ENCODE results near the gene GALNT2.

Gene GALNT2

DNA sequence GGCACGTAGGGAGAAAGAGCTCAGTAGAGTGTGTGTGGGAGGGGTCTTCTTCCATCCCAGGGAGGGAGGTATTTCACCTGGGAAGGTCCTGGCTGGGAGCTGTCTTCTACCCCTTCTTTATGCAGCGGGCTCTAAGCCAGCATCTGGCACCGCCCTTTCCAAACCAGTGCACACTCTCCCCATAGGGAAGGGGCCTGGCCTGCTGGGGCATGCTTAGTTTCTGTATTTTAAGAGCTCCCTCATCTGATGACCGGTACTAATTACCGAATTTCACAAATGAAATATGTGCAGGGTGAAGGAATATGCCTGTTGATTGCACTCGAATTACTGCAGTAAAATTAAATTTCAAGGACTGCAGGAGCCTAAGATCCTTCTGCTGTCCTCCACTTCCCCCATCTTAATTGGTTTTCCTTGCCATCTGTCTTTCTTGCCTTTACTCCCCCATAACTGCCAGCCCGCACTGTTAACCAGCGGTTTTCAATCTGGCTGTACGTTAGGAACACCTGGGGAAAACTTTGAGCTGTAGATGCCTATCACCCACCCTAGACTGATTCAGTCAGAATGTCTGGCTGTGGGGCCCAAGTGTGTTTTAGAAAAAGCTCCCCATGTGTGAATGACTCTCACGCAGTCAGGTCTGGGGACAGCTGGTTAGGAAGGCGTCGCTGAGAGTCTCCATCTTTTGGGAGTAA is 20.1 kb downstream of the GALNT2 start:
- in situ Hi-C loops (cut with HindIII; ENCODE audit: low sequenced_read_pairs) = no loop called here

DNA sequence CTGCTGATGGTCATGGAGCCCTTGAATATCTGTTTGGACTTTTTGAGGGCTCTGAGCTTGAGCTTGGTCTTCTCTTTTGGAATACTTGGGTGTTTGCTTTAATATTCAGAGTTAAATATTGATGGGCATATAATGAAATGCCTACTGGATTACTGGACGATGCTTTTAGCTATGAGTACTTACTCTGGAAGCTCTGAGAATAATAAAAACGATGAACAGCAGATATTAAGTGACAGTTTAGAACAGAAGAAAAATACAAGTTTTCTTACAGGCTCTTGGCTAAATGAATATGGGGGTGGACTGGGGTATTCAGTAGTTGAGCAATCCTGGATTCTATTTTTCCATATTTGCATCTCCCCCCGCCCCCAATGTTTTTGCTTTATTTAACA is 20.7 kb downstream of the GALNT2 start:
- in situ Hi-C loops (cut with HindIII; ENCODE audit: low sequenced_read_pairs) = no loop called here

DNA sequence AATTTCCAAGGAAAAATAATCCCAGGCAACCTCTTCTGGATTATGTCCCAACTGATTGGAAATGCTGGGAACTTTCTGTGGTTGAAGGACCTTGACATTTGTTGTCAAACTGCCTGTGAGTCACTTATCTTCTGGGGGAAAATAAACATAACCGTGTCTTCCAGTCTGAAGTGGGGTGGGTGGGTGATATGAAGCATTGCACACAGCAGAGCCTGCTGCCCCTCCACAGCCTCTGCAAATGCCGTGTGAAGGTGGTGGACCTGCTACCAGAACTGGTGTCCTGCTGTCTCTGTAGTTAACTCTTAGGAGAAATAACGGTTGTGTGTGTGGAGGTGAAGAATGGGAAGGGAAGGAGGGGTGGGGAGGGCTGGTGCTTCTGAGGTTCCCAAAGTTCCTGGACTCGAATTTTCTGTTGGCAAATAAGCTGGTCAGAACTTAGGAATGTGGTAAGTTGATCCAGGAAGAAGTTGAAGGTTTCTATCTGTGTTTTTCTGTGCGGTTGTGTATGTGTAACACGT is 23.2 kb downstream of the GALNT2 start:
- in situ Hi-C loops (cut with HindIII; ENCODE audit: low sequenced_read_pairs) = no loop called here

DNA sequence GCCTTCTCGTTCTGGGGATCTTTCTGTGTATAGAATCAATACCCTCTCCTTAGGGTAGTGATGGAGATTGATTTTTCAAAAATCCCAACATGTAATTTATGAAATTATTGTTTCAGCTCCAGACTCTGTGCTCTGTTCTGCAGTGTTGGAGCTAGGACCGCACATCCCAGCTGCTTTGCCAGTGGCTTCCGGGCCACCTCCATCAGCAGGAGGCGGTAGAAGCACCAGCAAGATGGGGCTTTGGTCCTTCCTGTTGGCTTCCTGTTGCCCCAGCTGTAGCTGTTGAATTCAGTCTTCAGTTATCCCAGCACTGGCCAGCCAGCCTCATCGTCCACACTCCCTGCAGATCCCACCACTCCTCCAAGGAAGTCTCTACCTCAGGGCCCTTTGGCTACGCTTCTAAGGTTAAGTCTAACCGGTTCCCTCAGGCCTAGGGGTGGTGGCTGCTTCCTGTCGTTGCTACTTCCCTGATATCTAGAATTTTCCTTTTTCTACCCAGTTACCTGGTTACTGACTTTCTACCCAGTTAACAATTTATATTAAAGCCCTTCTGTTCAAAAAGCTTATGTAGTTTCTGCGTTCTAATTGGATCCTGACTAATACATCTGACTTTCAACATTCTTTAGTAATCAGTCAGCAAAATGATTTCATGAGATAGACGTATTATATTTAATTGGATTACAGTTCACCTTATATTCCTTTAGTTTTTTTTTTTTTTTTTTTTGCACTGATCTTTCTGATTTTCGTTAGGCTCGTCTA is 24.6 kb downstream of the GALNT2 start:
- in situ Hi-C loops (cut with HindIII; ENCODE audit: low sequenced_read_pairs) = no loop called here

DNA sequence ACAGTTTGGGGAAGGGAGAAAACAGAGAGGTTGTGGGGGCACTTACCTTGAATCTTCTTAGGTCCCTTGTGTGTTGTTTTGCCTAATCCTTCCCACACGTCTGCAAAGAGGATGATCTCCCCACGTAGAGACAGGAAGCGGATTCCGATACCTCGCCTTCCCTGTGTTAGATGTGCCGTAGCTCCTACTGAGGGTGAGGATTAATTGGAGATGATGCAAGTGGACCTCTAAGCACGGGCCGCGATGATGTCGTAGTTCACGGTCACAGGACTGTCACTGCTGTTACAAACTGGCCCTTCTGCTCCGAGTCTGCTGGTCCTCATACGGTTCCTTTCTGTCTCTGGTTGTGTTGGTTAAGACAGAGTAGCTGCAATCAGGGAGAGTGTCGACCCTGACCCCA is 27.7 kb downstream of the GALNT2 start:
- in situ Hi-C loops (cut with HindIII; ENCODE audit: low sequenced_read_pairs) = no loop called here

DNA sequence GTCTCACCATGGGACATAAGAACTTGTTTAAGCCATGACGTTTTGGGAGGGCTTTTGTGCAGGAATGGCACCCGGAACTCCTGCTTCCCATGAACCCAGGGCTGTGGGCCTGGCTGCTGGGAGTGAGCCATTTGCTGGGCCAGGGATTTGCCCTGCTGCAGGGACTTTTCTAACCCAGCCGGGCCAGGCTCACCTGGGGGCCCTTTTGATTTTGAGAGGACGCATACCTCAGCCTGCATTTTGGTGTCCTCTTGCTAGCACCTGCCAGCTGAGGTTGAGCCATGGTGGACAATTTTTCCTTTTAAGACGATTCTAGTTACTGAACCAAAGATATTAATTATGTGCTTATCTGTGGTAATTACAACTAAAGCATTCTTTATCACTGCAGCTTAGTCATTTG is 28.9 kb downstream of the GALNT2 start:
- in situ Hi-C loops (cut with HindIII; ENCODE audit: low sequenced_read_pairs) = no loop called here

DNA sequence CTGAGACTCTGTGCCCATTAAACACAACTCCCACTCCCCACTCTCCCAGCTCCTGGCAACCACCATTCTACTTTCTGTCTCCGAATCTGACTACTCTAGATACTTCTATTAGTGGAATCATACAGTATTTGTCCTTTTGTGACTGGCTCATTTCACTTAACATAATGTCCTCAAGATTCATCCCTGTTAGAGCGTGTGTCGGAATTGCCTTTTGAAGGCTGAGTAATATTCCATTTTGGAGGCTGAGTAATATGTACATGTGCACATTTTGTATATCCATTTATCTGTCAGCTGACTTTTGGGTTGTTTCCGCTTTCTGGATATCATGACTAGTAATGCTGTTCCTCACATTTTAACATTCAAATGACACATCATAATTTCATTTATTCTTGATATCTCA is 30.3 kb downstream of the GALNT2 start:
- in situ Hi-C loops (cut with HindIII; ENCODE audit: low sequenced_read_pairs) = no loop called here

DNA sequence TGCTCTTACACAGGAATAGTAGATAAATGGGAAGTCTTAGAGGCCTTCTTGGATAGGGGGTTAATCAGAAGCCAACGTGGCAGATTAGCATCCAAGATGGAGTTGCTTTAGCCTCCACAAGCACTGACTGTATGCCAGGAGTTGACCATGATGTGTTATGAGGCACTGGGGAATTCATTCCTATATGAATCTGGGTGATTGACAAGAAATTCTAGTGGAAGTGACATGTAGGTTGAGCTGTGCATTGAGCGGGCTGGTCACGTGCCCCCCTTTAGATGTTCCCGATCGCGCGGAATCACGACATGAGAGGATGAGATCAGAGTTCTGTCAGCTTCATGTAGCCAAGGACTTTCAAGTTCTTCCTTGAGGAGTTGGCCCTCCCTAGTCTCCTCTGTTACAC is 31.7 kb downstream of the GALNT2 start:
- in situ Hi-C loops (cut with HindIII; ENCODE audit: low sequenced_read_pairs) = no loop called here

DNA sequence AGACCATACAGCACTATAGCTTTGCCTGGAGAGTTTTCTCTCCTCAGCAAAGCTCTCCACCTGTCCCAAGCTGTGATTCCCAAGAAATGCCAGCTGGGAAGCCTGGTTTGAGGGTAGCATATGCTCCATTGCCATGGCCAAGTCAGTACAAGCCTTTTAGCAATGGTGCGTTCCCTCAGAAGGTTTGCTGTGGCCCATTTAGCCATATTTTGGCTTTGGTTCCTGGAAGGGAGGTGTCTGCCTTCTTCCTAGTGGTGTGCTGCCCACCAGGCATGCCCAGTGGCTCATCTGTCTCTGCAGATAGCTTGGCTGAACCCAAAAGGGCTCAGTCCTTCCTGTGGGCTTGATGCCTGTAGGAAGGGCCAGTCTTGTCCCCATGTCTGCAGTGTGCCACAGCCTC is 32.4 kb downstream of the GALNT2 start:
- in situ Hi-C loops (cut with HindIII; ENCODE audit: low sequenced_read_pairs) = no loop called here

DNA sequence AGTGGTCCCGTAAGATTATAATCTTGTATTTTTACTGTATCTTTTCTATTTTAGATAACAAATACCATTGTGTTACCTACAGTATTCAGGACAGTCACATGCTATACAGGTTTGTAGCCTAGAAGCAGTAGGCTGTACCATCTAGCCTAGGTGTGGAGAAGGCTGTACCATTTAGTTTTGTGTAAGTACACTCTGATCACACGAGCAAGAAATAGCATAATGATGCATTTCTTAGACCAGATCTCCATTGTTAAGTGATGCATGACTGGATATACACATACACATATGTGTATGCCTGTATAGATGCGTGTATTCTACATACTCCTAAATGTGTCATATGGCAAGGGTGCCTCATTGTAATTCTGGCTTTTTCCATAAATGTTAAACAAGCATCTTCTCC is 33.9 kb downstream of the GALNT2 start:
- in situ Hi-C loops (cut with HindIII; ENCODE audit: low sequenced_read_pairs) = no loop called here

DNA sequence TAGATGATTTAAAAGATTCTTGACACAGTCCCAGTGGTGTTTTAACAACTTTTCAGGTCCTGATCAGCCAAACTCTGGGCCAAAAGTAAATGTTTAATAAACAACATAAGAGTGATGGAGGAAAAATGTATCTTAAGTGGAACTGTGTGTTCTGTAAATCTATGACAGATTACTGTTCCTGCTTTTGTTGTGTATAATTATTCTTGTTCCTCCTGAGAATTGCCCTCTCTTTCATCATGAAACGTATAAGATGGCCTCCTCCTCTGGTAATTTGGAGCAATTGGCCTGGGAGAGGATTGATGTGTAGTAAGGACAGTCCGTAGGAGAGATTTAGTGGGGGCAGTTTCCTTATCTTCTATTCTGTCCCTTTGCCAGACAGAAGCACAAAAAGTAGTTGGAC is 34.5 kb downstream of the GALNT2 start:
- in situ Hi-C loops (cut with HindIII; ENCODE audit: low sequenced_read_pairs) = no loop called here

DNA sequence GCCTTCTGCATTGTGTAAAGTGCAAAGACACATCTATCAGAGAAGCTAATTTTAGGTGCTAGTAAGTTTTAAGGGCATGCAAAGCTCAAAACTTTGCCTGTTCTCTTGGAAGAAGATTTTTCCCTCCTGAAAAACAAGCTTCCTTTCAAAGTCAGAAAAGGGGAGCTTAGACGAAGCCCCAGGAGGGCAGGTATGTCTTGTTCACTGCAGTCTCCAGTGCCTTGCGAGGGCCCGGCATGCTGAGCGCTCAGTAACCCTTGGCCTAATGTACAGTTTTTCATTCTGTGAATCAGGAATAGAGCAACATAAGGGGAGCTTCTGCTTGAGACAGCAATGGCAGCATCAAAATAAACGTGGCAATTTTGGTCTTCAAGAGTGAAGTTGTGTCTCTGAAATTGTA is 35.0 kb downstream of the GALNT2 start:
- in situ Hi-C loops (cut with HindIII; ENCODE audit: low sequenced_read_pairs) = no loop called here

DNA sequence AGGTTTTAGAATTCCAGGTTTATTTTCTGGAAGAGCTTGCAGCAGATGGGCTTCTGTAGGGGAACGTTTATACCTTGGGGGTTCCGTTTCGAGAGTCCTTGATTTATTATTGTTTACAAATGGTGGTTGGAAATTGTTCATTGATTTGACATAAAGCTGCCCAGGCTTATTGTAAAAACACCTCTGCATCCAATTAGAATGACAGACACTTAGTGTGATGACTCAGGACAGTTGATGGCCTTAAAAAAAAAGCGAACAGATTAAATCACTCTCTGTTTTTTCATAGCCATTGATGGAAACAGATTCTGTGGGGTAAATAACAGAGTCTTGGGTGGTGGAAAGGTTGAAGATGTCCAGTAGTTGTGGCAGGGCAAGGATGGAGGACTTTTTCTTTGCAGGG is 35.4 kb downstream of the GALNT2 start:
- in situ Hi-C loops (cut with HindIII; ENCODE audit: low sequenced_read_pairs) = no loop called here

DNA sequence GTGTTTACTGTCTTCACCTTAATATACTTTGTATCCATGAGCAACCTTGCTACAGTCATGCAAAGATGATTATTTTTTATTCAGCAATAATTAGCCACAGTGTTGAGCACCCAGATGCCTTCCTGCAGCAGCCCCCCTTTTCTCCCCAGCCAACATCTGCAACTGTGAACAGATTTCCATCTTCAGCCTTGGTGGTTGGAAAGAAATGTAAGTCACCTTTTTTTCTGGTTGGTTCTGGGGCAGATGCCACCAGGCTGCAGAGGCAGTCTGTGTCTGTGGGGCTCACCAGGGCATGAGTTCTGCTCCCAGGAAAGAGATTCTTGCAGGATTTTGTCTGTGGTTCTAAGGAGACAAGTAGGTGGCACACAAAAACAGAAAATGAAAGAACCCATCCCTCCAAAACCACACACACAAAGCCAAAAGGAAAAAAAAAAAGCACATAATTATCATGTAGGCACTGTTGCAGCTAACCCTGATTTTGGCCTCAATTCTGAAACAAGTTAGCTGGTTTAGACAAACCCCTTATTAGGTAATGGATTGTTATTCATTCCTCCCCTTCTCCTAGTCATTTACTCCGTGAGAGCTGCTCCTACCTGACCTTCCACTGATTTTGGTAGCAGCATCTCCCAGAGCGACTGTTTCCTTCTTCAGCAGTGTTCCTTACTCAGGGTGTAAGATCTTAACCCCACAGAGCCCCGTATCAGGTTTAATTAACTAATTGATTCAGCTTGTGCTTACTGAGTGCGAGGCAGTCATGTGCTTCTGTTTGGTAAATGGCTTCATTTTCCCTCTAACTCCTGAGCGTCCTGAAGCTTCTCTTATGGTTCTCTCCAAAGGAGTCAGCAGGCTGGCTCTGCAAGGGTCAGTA is 36.5 kb downstream of the GALNT2 start:
- in situ Hi-C loops (cut with HindIII; ENCODE audit: low sequenced_read_pairs) = no loop called here

DNA sequence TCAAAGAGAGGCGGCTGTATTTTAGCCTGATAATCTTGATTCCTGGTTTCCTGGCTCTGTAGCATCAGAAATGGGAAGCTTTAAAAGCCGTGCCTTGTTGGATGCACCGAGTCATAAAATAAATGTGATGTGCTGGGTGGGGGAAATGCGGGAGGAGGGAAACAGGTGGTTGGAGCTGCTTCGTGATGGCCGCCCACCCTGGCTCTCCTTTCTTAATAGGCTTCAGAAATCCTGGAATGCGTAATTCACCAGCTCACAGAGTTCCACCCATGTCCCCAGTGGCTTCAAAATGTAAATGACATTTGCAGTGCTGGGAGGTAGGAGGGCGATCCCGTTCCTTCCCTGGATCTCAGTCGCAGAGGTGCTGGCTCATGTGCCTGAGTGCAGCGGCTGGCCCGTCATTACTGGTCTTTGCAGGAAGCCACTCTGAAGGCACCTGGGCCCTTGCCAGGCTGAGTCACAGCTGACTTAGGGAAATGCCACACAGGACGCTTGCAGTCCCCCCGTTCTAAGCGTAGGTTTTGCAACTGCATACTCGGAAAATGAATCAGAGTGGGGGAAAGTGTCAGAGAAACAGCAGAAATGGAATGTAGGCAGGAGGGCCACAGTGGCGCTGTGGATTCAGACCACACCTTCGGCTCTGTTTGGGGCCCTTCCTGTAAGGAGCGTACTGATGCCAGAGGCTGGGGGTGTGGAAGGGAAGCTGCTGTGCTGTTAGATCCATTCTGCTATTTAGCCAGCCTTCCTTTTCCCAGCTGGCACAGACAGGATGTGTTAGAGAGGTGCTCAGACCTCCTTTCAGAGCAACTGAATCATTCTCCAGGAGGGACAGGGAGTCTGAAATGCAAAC is 37.6 kb downstream of the GALNT2 start:
- in situ Hi-C loops (cut with HindIII; ENCODE audit: low sequenced_read_pairs) = no loop called here

DNA sequence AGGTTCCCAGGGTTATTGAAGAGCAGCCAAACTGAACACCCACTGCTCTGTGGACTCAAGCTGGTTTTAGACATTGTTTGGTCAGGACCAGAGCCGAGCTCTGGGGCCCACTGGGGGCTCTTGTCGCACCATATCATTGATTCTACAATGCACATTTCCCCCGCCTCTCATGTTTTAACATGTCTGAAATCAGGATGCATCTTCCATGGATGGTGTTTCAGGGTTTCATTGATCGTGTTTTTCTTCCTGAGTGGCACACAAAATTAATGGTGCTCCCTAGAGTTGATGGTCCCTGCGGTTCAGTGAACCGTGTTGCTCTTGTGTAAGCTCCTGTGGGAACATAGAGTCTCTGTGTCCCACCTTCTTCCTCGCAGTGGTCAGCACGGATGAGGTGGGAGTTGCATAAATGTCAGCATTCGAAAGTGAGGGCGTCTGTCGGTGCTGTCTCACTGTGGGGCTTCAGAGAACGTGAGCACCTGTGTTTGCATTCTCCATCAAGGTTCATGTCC is 38.3 kb downstream of the GALNT2 start:
- in situ Hi-C loops (cut with HindIII; ENCODE audit: low sequenced_read_pairs) = no loop called here

DNA sequence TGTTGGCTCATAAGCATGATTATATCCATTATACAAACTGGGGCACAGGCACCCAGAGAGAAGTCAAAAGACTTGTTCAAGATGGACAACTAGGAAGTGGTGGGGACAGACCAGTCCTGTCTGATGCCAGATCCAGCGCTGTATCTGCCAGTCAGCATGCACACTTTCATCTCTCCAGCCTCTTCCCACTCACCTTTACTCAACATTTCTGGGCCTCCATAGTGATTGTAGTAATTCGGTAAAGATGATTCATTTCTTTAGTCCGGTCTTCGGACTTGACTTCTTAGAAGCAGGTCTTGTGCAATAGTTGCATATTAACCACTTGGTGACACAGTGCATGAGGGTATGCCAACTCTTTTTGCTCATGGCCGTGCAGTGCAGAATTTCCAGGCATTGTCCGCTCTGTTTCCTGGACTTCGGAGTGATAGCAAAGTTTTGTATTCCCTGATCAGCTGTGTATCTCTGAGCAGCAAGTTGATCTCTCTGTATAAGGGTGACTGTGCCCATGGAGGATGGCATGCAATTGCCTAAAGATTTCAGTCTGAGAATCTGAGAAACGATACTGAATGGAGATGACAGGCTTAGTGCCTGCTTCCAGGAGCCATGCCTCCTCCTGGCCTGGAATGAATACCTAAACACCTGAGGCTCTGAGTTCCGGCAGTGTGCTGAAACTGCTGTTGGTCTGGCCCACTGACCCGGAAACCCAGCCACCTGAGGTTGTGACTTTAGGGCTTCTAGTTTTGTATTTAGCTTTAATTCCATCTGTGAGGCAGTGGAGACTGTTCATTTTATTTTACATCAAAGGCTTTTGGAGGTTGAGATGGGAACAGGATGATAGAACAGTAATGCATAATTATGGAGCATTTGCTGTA is 39.0 kb downstream of the GALNT2 start:
- in situ Hi-C loops (cut with HindIII; ENCODE audit: low sequenced_read_pairs) = no loop called here

DNA sequence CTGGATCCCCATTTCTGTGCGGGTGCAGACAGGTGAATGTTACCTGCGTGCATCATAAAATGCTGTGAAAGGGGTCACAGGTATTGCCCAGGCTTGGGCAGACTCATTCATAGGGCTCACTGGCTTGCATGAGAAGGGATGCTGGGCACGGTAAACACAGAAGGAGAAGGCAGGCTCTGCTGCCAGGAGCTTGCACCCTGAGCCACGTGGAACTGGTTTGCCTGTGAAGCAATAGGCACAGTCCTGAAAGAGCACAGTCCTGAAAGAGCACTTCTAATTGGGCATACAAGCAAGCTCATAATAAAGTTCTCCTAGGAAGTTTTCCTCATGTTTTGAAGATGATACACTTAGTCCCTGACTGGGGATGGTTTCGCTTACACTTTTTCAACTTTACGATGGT is 40.9 kb downstream of the GALNT2 start:
- in situ Hi-C loops (cut with HindIII; ENCODE audit: low sequenced_read_pairs) = no loop called here

DNA sequence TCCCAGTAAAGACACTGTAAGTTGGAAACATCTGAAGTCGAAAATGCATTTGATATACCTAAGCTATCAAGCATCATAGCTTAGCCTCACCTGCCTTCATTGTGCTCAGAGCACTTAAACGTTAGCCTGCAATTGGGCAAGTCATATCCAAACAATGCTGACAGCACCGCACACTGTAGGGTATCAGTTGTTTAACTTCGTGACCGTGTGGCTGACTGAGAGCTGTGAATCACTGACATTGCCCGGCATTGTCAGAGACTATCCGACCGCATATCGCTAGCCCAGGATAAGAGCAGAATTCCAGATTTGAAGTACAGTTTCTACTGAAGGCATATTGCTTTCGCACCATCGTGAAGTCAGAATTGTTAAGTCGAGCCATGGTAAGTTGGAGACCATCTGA is 41.5 kb downstream of the GALNT2 start:
- in situ Hi-C loops (cut with HindIII; ENCODE audit: low sequenced_read_pairs) = no loop called here

Measured in endothelial cell of hepatic sinusoid (primary cell).